Measurements from ENCODE around the gene NIPAL3. TPM values are rescaled to one million over a fixed set of nuclear protein-coding genes. Genes with fewer than 3 reads are reported as not detected.
"Not testable (repeated sequence)": the region's sequence is repeated elsewhere in the genome, so short reads cannot be mapped to it uniquely, and the experiment has no call there.

NIPAL3 gene
- total RNA-seq, 1 experiment from 2014 or later = 16.6 TPM

GRCh38 chr1:24446446-24446845, 30.8 kb downstream of the NIPAL3 start:
- H3K79me2 ChIP-seq (ENCODE audit: insufficient read depth, low read length); ATAC-seq; H3K27ac ChIP-seq (ENCODE audit: low read depth, low read length); H3K36me3 ChIP-seq (ENCODE audit: control insufficient read depth in 1 of 2, insufficient read depth in 2 of 2, low read length in 2 of 2); POLR2A ChIA-PET; H2AFZ ChIP-seq (ENCODE audit: low read depth, low read length, poor library complexity, severe bottlenecking); BruUV-seq (replicated peaks); H3K9me2 ChIP-seq (ENCODE audit: insufficient read depth); H3K9ac ChIP-seq (ENCODE audit: low read length); RAD21 ChIA-PET (ENCODE audit: low non-redundant PET in 1 of 2, low total read pairs in 2 of 2, uncharacterized antibody in 2 of 2, unreplicated experiment in 2 of 2); H3K27me3 ChIP-seq (ENCODE audit: insufficient read depth, low read length); H3K9me3 ChIP-seq (ENCODE audit: control insufficient read depth in 1 of 2, insufficient read depth in 1 of 2, low read depth in 1 of 2, low read length in 2 of 2); H3K4me1 ChIP-seq (ENCODE audit: control insufficient read depth in 1 of 2, insufficient read depth in 2 of 2, low read length in 2 of 2); CTCF ChIA-PET; intact Hi-C loops (cut with micrococcal nuclease); H4K20me1 ChIP-seq (ENCODE audit: insufficient read depth); H3K4me2 ChIP-seq (ENCODE audit: low read length); DNase-seq (ENCODE audit: low read depth, low spot score); H3K4me3 ChIP-seq (replicated peaks in 1 of 2; ENCODE audit: low read depth in 1 of 2, low read length in 2 of 2): not testable (repeated sequence)

DNA sequence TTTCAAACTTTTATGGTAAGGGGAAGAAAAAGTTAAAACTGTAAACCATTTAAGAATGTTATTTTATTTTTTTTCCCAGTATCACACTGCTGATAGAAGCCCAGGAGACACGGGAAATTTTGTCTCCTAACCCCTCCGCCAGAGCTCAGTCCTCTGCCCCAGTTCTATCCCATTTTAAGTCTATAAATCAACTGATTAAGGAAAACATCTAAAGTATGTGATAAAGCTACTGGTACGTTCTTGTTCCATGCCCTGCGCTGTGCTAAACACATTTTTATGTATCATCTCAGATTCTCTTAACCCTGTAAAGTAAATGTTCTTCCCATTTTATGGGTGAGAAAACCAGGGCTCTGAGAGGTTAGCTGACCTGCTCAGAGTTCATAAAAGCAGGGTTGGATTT, 34.7 kb downstream of the NIPAL3 start:
- H3K9me3 ChIP-seq (ENCODE audit: control insufficient read depth in 1 of 2, insufficient read depth in 1 of 2, low read depth in 1 of 2, low read length in 2 of 2) = no peaks in the 10 kb centered on the region
- H3K4me1 ChIP-seq (ENCODE audit: control insufficient read depth in 1 of 2, insufficient read depth in 2 of 2, low read length in 2 of 2) = no peaks in the 10 kb centered on the region
- no peak overlapping the region for H3K27ac ChIP-seq (ENCODE audit: low read depth, low read length)
- BruUV-seq (replicated peaks) = no TSS peak
- H3K4me2 ChIP-seq (ENCODE audit: low read length) = no peak overlapping the region
- peaks cover 0 to 2% of the 10 kb centered on the region in 2 experiments; a peak in 1 of 4 replicates for H3K36me3 ChIP-seq (ENCODE audit: control insufficient read depth in 1 of 2, insufficient read depth in 2 of 2, low read length in 2 of 2)
- POLR2A ChIA-PET = no interaction called here
- H3K9ac ChIP-seq (ENCODE audit: low read length) = no peak overlapping the region
- no peak for DNase-seq (ENCODE audit: low read depth, low spot score)
- TF ChIP-seq EZH2 (IDR thresholded peaks at IDR 0.05) (no peak), RAD21 (IDR thresholded peaks at IDR 0.05; ENCODE audit: low read depth) (no peak), SP1 (IDR thresholded peaks at IDR 0.05; ENCODE audit: low read depth) (no peak), YY1 (IDR thresholded peaks at IDR 0.05; ENCODE audit: extremely low read depth, insufficient replicate concordance, low read depth, low read length) (no peak), POLR2A (IDR thresholded peaks at IDR 0.05; ENCODE audit: borderline replicate concordance, extremely low read depth, insufficient read depth, insufficient read length) (no peak), EZH2phosphoT487 (IDR thresholded peaks at IDR 0.05; ENCODE audit: borderline replicate concordance) (no peak), ZNF274 (IDR thresholded peaks at IDR 0.05; ENCODE audit: low read depth, low read length) (no peak), CEBPB (IDR thresholded peaks at IDR 0.05; ENCODE audit: low read depth) (no peak), SIN3A (IDR thresholded peaks at IDR 0.05; ENCODE audit: low read depth) (no peak), ZFX (IDR thresholded peaks at IDR 0.05) (no peak), JUND (IDR thresholded peaks at IDR 0.05) (no peak)
- TF ChIP-seq, protein P1, sequence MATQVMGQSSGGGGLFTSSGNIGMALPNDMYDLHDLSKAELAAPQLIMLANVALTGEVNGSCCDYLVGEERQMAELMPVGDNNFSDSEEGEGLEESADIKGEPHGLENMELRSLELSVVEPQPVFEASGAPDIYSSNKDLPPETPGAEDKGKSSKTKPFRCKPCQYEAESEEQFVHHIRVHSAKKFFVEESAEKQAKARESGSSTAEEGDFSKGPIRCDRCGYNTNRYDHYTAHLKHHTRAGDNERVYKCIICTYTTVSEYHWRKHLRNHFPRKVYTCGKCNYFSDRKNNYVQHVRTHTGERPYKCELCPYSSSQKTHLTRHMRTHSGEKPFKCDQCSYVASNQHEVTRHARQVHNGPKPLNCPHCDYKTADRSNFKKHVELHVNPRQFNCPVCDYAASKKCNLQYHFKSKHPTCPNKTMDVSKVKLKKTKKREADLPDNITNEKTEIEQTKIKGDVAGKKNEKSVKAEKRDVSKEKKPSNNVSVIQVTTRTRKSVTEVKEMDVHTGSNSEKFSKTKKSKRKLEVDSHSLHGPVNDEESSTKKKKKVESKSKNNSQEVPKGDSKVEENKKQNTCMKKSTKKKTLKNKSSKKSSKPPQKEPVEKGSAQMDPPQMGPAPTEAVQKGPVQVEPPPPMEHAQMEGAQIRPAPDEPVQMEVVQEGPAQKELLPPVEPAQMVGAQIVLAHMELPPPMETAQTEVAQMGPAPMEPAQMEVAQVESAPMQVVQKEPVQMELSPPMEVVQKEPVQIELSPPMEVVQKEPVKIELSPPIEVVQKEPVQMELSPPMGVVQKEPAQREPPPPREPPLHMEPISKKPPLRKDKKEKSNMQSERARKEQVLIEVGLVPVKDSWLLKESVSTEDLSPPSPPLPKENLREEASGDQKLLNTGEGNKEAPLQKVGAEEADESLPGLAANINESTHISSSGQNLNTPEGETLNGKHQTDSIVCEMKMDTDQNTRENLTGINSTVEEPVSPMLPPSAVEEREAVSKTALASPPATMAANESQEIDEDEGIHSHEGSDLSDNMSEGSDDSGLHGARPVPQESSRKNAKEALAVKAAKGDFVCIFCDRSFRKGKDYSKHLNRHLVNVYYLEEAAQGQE (IDR thresholded peaks at IDR 0.05; ENCODE audit: low read depth) = no peak
- TF ChIP-seq, protein P2, sequence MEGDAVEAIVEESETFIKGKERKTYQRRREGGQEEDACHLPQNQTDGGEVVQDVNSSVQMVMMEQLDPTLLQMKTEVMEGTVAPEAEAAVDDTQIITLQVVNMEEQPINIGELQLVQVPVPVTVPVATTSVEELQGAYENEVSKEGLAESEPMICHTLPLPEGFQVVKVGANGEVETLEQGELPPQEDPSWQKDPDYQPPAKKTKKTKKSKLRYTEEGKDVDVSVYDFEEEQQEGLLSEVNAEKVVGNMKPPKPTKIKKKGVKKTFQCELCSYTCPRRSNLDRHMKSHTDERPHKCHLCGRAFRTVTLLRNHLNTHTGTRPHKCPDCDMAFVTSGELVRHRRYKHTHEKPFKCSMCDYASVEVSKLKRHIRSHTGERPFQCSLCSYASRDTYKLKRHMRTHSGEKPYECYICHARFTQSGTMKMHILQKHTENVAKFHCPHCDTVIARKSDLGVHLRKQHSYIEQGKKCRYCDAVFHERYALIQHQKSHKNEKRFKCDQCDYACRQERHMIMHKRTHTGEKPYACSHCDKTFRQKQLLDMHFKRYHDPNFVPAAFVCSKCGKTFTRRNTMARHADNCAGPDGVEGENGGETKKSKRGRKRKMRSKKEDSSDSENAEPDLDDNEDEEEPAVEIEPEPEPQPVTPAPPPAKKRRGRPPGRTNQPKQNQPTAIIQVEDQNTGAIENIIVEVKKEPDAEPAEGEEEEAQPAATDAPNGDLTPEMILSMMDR (IDR thresholded peaks at IDR 0.05 in 2 of 3, conservative IDR thresholded peaks at IDR 0.05 in 1 of 3; ENCODE audit: borderline replicate concordance in 1 of 3, insufficient read depth in 1 of 3, low read depth in 2 of 3, low read length in 2 of 3) = no peak
- TF ChIP-seq, protein P3, sequence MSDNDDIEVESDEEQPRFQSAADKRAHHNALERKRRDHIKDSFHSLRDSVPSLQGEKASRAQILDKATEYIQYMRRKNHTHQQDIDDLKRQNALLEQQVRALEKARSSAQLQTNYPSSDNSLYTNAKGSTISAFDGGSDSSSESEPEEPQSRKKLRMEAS (IDR thresholded peaks at IDR 0.05) = no peak
- RAD21 ChIA-PET (ENCODE audit: low non-redundant PET in 1 of 2, low total read pairs in 2 of 2, uncharacterized antibody in 2 of 2, unreplicated experiment in 2 of 2) = no interaction called here
- no peaks in the 10 kb centered on the region for H3K9me2 ChIP-seq (ENCODE audit: insufficient read depth)
- no peak for ATAC-seq
- H3K4me3 ChIP-seq (replicated peaks in 1 of 2; ENCODE audit: low read depth in 1 of 2, low read length in 2 of 2) = no peak overlapping the region
- no peak overlapping the region for H2AFZ ChIP-seq (ENCODE audit: low read depth, low read length, poor library complexity, severe bottlenecking)
- intact Hi-C loops (cut with micrococcal nuclease) = no loop called here
- CTCF ChIA-PET = no interaction called here
- H3K27me3 ChIP-seq (ENCODE audit: insufficient read depth, low read length) = no peaks in the 10 kb centered on the region
- no peaks in the 10 kb centered on the region for H3K79me2 ChIP-seq (ENCODE audit: insufficient read depth, low read length)
- H4K20me1 ChIP-seq (ENCODE audit: insufficient read depth) = no peaks in the 10 kb centered on the region

All from HCT116 (cell line).